Heart left ventricle (tissue), 16 donors: ENCODE data around the gene DYNC1I1. TPM values are rescaled to one million over a fixed set of nuclear protein-coding genes. Genes with fewer than 3 reads are reported as not detected.

Source experiments
- ATAC-seq, 4 donors: fragments of 200-7000 bp; cut with Tn5 transposase; one replicate each; pipeline ENCODE4 v1.9.1; 2020 to 2022; ENCODE audit warnings: moderate library complexity in 4 of 4, mild to moderate bottlenecking in 3 of 4, moderate number of reproducible peaks in 1 of 4
- DNase-seq, 5 donors: peaks; one replicate each; pipeline ENCODE4 v3.0.0-alpha.2; 2020
- H3K27ac ChIP-seq, 12 donors: fragments of 200-600 bp; sonication (generic) in 4 of 12; one replicate each; pipeline versions ENCODE4 v1.5.0 to v1.8.0; 2016 to 2022; ENCODE audit warnings: mild to moderate bottlenecking in 2 of 12
- H3K27me3 ChIP-seq, 9 donors: fragments of 200-600 bp; sonication (generic) in 2 of 9; one replicate each; pipeline versions ENCODE4 v1.5.1 to v1.8.0; 2016 to 2022; ENCODE audit warnings: mild to moderate bottlenecking in 3 of 9
- H3K36me3 ChIP-seq, 9 donors: fragments of 200-600 bp; sonication (generic) in 2 of 9; one replicate each; pipeline versions ENCODE4 v1.5.0 to v1.8.0; 2018 to 2022; ENCODE audit warnings: mild to moderate bottlenecking in 2 of 9
- H3K4me1 ChIP-seq, 12 donors: fragments of 200-600 bp; sonication (generic) in 4 of 12; one replicate each; pipeline versions ENCODE4 v1.5.0 to v1.8.0; 2016 to 2022; ENCODE audit warnings: mild to moderate bottlenecking in 3 of 12
- H3K4me3 ChIP-seq, 12 donors: fragments of 200-600 bp; sonication (generic) in 4 of 12; one replicate each; pipeline versions ENCODE4 v1.5.0 to v1.8.0; 2017 to 2022; ENCODE audit warnings: mild to moderate bottlenecking in 9 of 12, moderate library complexity in 4 of 12
- H3K9me3 ChIP-seq, 12 donors: fragments of 200-600 bp; sonication (generic) in 4 of 12; one replicate each; pipeline versions ENCODE4 v1.5.0 to v1.8.0; 2016 to 2022; ENCODE audit warnings: mild to moderate bottlenecking in 1 of 12
- CTCF ChIP-seq, 12 donors: fragments of 200-600 bp; sonication (generic) in 4 of 12; IDR thresholded peaks; one replicate each; pipeline versions ENCODE4 v1.5.0 to v1.8.0; 2018 to 2022; ENCODE audit warnings: antibody characterized with exemption in 12 of 12, mild to moderate bottlenecking in 5 of 12
- POLR2A ChIP-seq, 2 donors: fragments of 450-650 bp; IDR thresholded peaks; one replicate each; pipeline ENCODE4 v1.6.1; 2017; ENCODE audit warnings: antibody characterized with exemption in 2 of 2, mild to moderate bottlenecking in 2 of 2, moderate library complexity in 2 of 2
- WGBS, 4 donors: extraction: QIAGEN DNeasy Blood & Tissue Kit in 2 of 4; methylation state at CpG; one replicate each; pipeline versions ENCODE4 v1.1.5 to v1.1.7; 2013 to 2018; 5-methylcytosine and 5-hydroxymethylcytosine counted together
- intact Hi-C, 10 donors: fragments of 100-400 bp; cut with DNase I; formaldehyde crosslinking; loops; one replicate each; pipeline versions ENCODE4 v1.11.1 to v1.14.2; 2022
- polyA plus RNA-seq, 2 donors: library from polyadenylated mRNA; stranded (reverse); fragments of 200-250 nt; gene quantifications; one replicate each; pipeline ENCODE4 v1.2.3, GENCODE V29; 2013
- total RNA-seq, 9 donors: library from RNA; depleted of rRNA in 2 of 9; stranded (reverse); fragments of >200 nt in 2 of 9; fragmentation: NEBNext Ultra II Directional in 3 of 9; extraction: Animal tissue kit (Norgen Biotek cat#: 25700) in 3 of 9; gene quantifications; one replicate each; pipeline versions ENCODE4 v1.1.0 to v1.2.4, GENCODE V29; 2016 to 2023
- donor health status: ischemic (EF 13 %, LVEDD 7.1; RV severe dilation, severe dysfunction).
- donor health status: healthy with polysubstance abuse.
- donor health status: DM: no; HTN: yes; CAD: no.
- donor health status: DM: no; HTN: no; CAD: no.
- donor health status: ischemic (EF 25% LVEDD 6.9; RV normal size, moderate dysfunction).
- donor health status: ischemic (EF 25% LVEDD 5.7; RV mildly dilated, moderate dysfunction).
- donor health status: healthy.
- donor health status: DM: yes; HTN: yes; CAD: no.
- donor health status: ischemic (EF 35%, LVEDD 5.7; RV mildly dilated, moderate dysfunction).
- donor health status: nonischemic (EF 11% LVEDD 7.7; RV severe dilation, severe dysfunction).
- donor health status: DM: yes; HTN: yes; CAD: no.
- donor health status: PGD.
- donor health status: ischemic (EF 29% LVEDD 5.4; RV normal size, mild dysfunction).
- donor health status: nonischemic (EF 23%, LVEDD 6.1; RV moderate dilation, normal function).

The DYNC1I1 gene
- total and polyA plus RNA-seq, 11 donors = 6.1 to 46.8 (median 30.6) TPM

- TF ChIP-seq POLR2A (IDR thresholded peaks at IDR 0.05) = no peak
- H3K27me3 ChIP-seq = no peaks in the 10 kb centered on the region
- no peaks in the 10 kb centered on the region for H3K9me3 ChIP-seq
- H3K36me3 ChIP-seq = no peaks in the 10 kb centered on the region
- intact Hi-C loops = loop anchor here in 1 of 10 donors (10.0 kb wide), 1 partner anchor 146 kb away; no protein-coding TSS in a partner anchor
- no peaks in the 10 kb centered on the region for H3K4me1 ChIP-seq
- H3K27ac ChIP-seq = no peak overlapping the region
- WGBS, 4 donors = 74 to 77% (median 76%) methylated on average over 7 of the region's 7 CpGs
- DNase-seq (no peak), ATAC-seq (no peak)
- H3K4me3 ChIP-seq = no peak overlapping the region
Observed at GRCh38 chr7:96061009-96061408, 288.7 kb downstream of the DYNC1I1 start.

GRCh38 chr7:96061844-96062243, 289.5 kb downstream of the DYNC1I1 start:
- no peaks in the 10 kb centered on the region for H3K27me3 ChIP-seq
- no peaks in the 10 kb centered on the region for H3K36me3 ChIP-seq
- no peaks in the 10 kb centered on the region for H3K4me1 ChIP-seq
- WGBS, 4 donors = 42 to 58% (median 50%) methylated on average over 4 of the region's 4 CpGs
- ATAC-seq (no peak), DNase-seq (peak in 1 of 5 donors; percentile 11)
- H3K4me3 ChIP-seq = no peak overlapping the region
- intact Hi-C loops = loop anchor here in 1 of 10 donors (10.0 kb wide), 1 partner anchor 147 kb away; no protein-coding TSS in a partner anchor
- no peaks in the 10 kb centered on the region for H3K9me3 ChIP-seq
- no peak overlapping the region for H3K27ac ChIP-seq
- TF ChIP-seq POLR2A (IDR thresholded peaks at IDR 0.05) (no peak), CTCF (IDR thresholded peaks at IDR 0.05) (no peak)

- no peak for TF ChIP-seq POLR2A (IDR thresholded peaks at IDR 0.05)
- TF ChIP-seq CTCF (IDR thresholded peaks at IDR 0.05) = no peak
- WGBS, 4 donors = 59 to 79% (median 66%) methylated on average over 1 of the region's 1 CpG
- no peak for DNase-seq
- Histone ChIP-seq H3K4me1 (no peaks in the 10 kb centered on the region), H3K4me3 (no peak overlapping the region), H3K27me3 (no peaks in the 10 kb centered on the region), H3K27ac (no peak overlapping the region), H3K9me3 (no peaks in the 10 kb centered on the region), H3K36me3 (no peaks in the 10 kb centered on the region)
- intact Hi-C loops = loop anchor here in 2 of 10 donors (5.0 to 10.0 kb wide), 2 partner anchors 150 to 153 kb away; no protein-coding TSS in a partner anchor
- no peak for ATAC-seq
Observed at GRCh38 chr7:96067321-96067720, 295.0 kb downstream of the DYNC1I1 start.

GRCh38 chr7:96069401-96069800, 297.0 kb downstream of the DYNC1I1 start:
- Histone ChIP-seq H3K9me3 (no peaks in the 10 kb centered on the region), H3K27me3 (no peaks in the 10 kb centered on the region), H3K36me3 (no peaks in the 10 kb centered on the region), H3K4me3 (no peak overlapping the region), H3K4me1 (no peaks in the 10 kb centered on the region), H3K27ac (no peak overlapping the region)
- TF ChIP-seq POLR2A (IDR thresholded peaks at IDR 0.05) (no peak), CTCF (IDR thresholded peaks at IDR 0.05) (no peak)
- intact Hi-C loops = loop anchor here in 2 of 10 donors (5.0 to 10.0 kb wide), 2 partner anchors 152 to 155 kb away; no protein-coding TSS in a partner anchor
- DNase-seq (no peak), ATAC-seq (no peak)
- 78 to 88% (median 82%) methylated on average over 3 of the region's 3 CpGs for WGBS, 4 donors

GRCh38 chr7:96074871-96075270, 302.5 kb downstream of the DYNC1I1 start:
- Histone ChIP-seq H3K4me3 (no peak overlapping the region), H3K27me3 (peaks cover 0 to 23% (median 0%) of the 10 kb centered on the region in 9 donors), H3K9me3 (no peaks in the 10 kb centered on the region), H3K4me1 (peaks cover 0 to 9% (median 4%) of the 10 kb centered on the region in 12 donors), H3K36me3 (no peaks in the 10 kb centered on the region), H3K27ac (no peak overlapping the region)
- intact Hi-C loops = loop anchor here in 9 of 10 donors (1.0 to 10.0 kb wide), 6 partner anchors 158 to 990 kb away; no protein-coding TSS in a partner anchor
- DNase-seq (no peak), ATAC-seq (no peak)
- WGBS, 4 donors = 51 to 65% (median 53%) methylated on average over 1 of the region's 1 CpG
- no peak for TF ChIP-seq POLR2A (IDR thresholded peaks at IDR 0.05)
- no peak for TF ChIP-seq CTCF (IDR thresholded peaks at IDR 0.05)
